Colonic mucosa (tissue), 4 donors: ENCODE measurements around the gene COPG1. TPM values are rescaled to one million over a fixed set of nuclear protein-coding genes. Genes with fewer than 3 reads are reported as not detected.
"Not testable (repeated sequence)": the region's sequence is repeated elsewhere in the genome, so short reads cannot be mapped to it uniquely, and the experiment has no call there.

Source experiments
- DNase-seq: peaks from one replicate; pipeline ENCODE4 v3.0.0-alpha.2; 2020
- H3K27ac ChIP-seq: fragments of 200-600 bp; one replicate; pipeline ENCODE4 v1.8.0; 2021
- H3K27me3 ChIP-seq: fragments of 200-600 bp; one replicate; pipeline ENCODE4 v1.8.0; 2021
- H3K36me3 ChIP-seq: fragments of 200-600 bp; one replicate; pipeline ENCODE4 v1.8.0; 2021
- H3K4me1 ChIP-seq: fragments of 200-600 bp; one replicate; pipeline ENCODE4 v1.8.0; 2021; ENCODE audit warnings: mild to moderate bottlenecking
- H3K4me3 ChIP-seq: fragments of 200-600 bp; one replicate; pipeline ENCODE4 v1.8.0; 2021
- H3K9ac ChIP-seq, 2 donors: one replicate each; pipeline ENCODE4 v1.7.0; 2013; ENCODE audit warnings: control low read depth in 2 of 2, low read depth in 2 of 2, low read length in 2 of 2
- H3K9me3 ChIP-seq: fragments of 200-600 bp; one replicate; pipeline ENCODE4 v1.8.0; 2021
- intact Hi-C: fragments of 100-400 bp; cut with DNase I; formaldehyde crosslinking; loops from one replicate; pipeline ENCODE4 v1.14.1; 2022
- total RNA-seq, 2 donors: library from RNA; stranded (reverse); fragmentation: NEBNext Ultra II Directional in 1 of 2; extraction: Animal tissue kit (Norgen Biotek cat#: 25700) in 1 of 2; gene quantifications; one replicate each; pipeline ENCODE4 v1.2.1, GENCODE V29; 2021
- TF ChIP-seq, protein P1 (sequence below): fragments of 200-600 bp; IDR thresholded peaks from one replicate; pipeline ENCODE4 v1.8.0; 2022; ENCODE audit warnings: antibody characterized with exemption, mild to moderate bottlenecking
- donor health status: healthy.
- donor health status: DM: no; HTN: no; CAD: no.
- donor health status: DM: no; HTN: no; CAD: no.

COPG1 gene
- total RNA-seq, 2 donors from 2014 or later = 285 to 288 TPM

GRCh38 chr3:129261894-129262293, 12.5 kb downstream of the COPG1 start:
- H3K36me3 ChIP-seq = peaks cover 62% of the 10 kb centered on the region
- no peaks in the 10 kb centered on the region for H3K9me3 ChIP-seq
- TF ChIP-seq, protein P1, sequence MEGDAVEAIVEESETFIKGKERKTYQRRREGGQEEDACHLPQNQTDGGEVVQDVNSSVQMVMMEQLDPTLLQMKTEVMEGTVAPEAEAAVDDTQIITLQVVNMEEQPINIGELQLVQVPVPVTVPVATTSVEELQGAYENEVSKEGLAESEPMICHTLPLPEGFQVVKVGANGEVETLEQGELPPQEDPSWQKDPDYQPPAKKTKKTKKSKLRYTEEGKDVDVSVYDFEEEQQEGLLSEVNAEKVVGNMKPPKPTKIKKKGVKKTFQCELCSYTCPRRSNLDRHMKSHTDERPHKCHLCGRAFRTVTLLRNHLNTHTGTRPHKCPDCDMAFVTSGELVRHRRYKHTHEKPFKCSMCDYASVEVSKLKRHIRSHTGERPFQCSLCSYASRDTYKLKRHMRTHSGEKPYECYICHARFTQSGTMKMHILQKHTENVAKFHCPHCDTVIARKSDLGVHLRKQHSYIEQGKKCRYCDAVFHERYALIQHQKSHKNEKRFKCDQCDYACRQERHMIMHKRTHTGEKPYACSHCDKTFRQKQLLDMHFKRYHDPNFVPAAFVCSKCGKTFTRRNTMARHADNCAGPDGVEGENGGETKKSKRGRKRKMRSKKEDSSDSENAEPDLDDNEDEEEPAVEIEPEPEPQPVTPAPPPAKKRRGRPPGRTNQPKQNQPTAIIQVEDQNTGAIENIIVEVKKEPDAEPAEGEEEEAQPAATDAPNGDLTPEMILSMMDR = no peak
- DNase-seq = no peak
- no peaks in the 10 kb centered on the region for H3K27me3 ChIP-seq
- intact Hi-C loops = no loop called here
- no peak overlapping the region for H3K27ac ChIP-seq
- no peaks in the 10 kb centered on the region for H3K4me1 ChIP-seq
- no peak overlapping the region for H3K4me3 ChIP-seq
- H3K9ac ChIP-seq = no peak overlapping the region

DNA sequence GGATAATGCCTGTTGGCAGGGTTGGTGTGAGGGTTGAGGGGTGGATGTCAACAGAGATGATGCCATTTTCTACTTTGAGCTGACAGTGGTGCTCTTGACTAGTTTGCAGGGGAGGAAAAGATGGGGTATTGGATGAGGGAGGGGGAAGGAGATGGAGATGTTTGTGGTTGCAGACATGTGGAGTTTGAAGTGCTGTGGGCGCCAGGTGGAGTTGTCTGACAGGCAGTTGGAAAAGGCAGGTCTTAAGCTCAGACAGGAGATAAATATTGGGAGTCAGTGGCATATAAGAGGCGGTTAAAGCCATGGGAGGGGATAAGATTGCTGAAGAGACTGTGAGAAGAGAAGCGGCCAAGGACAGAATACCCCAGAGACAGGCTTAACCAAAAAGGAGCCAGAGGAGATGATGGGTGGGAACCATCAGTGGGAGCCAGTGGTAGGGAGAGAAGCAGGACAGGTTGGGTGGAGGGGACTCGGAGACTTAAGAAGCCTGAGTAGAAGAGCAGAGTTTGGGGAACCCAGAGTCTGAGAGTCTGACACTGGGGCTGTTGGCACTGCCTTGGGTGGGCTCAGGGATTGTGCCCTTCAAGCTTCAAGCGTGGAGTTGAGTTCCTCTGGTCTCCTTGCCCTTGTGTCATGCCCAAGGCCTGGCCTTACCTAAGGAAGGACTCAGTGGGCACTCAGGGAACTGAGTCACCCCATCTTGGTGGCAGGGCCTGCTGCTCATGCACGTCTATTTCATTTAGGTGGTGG, 13.9 kb downstream of the COPG1 start:
- Histone ChIP-seq H3K36me3 (peaks cover 62% of the 10 kb centered on the region), H3K4me1 (no peaks in the 10 kb centered on the region), H3K27ac (no peak overlapping the region), H3K9ac (no peak overlapping the region), H3K4me3 (no peak overlapping the region), H3K27me3 (no peaks in the 10 kb centered on the region), H3K9me3 (no peaks in the 10 kb centered on the region)
- DNase-seq = no peak
- intact Hi-C loops = no loop called here
- TF ChIP-seq, protein P1 = no peak

DNA sequence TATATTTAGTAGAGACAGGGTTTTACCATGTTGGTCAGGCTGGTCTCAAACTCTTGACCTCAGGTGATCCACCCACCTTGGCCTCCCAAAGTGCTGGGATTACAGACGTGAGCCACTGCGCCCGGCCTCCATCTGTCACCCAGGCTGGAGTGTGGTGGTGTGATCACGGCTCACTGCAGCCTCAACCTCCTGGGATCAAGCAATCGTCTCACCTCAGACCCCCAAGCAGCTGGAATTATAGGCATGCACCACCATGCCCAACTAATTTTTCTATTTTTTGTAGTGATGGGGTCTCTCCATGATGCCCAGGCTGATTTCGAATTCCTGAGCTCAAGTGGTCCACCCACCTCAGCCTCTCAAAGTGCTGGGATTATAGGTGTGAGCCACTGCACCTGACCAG, 15.6 kb downstream of the COPG1 start:
- H3K9ac ChIP-seq, H3K27ac ChIP-seq, DNase-seq, H3K4me3 ChIP-seq, H3K27me3 ChIP-seq, H3K4me1 ChIP-seq, H3K9me3 ChIP-seq, intact Hi-C loops: not testable (repeated sequence)
- H3K36me3 ChIP-seq = peaks cover 67% of the 10 kb centered on the region

GRCh38 chr3:129266651-129267050, 17.2 kb downstream of the COPG1 start:
- no peaks in the 10 kb centered on the region for H3K9me3 ChIP-seq
- no peaks in the 10 kb centered on the region for H3K27me3 ChIP-seq
- no peak overlapping the region for H3K4me3 ChIP-seq
- DNase-seq = no peak
- no peak overlapping the region for H3K27ac ChIP-seq
- peaks cover 62% of the 10 kb centered on the region for H3K36me3 ChIP-seq
- intact Hi-C loops = no loop called here
- H3K4me1 ChIP-seq = no peaks in the 10 kb centered on the region
- no peak overlapping the region for H3K9ac ChIP-seq
- TF ChIP-seq, protein P1 = no peak

DNA sequence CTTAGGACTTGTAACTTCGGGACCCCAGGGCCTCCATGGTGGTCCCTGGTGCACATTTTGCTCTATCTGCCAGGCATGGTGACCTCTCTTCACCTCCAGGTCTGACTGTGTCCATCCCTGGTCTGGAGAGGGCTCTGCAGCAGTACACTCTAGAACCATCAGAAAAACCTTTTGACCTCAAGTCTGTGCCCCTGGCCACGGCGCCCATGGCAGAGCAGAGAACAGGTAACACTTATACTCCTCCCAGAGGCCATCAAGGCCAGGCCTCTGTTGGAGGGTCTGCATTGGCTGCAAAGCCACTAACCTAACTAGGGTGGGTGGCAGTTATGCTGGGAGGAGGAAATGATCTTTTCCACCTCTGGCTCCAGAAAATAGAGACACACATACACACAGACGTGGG, 19.0 kb downstream of the COPG1 start:
- Histone ChIP-seq H3K4me1 (no peaks in the 10 kb centered on the region), H3K36me3 (peaks cover 66% of the 10 kb centered on the region), H3K27ac (no peak overlapping the region), H3K9ac (no peak overlapping the region), H3K9me3 (no peaks in the 10 kb centered on the region), H3K27me3 (no peaks in the 10 kb centered on the region), H3K4me3 (no peak overlapping the region)
- intact Hi-C loops = no loop called here
- no peak for DNase-seq
- TF ChIP-seq, protein P1 = no peak

DNA sequence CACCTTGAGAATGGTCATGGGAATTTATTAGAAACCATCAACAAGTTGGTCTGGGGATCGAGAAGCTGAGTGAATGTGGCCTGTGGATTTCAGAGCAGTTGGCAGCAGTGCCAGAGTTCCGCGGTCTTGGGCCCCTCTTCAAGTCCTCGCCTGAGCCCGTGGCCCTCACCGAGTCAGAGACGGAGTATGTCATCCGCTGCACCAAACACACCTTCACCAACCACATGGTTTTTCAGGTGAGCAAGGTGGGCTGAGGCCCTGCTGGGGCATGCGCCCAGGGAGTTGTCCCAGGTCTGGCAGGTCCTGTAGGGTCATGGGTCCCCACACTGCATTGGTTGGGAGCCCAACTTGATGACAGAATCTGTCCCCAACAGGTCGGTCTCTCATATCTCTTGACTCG, 22.3 kb downstream of the COPG1 start:
- no peaks in the 10 kb centered on the region for H3K4me1 ChIP-seq
- H3K27ac ChIP-seq = no peak overlapping the region
- DNase-seq = no peak
- intact Hi-C loops = no loop called here
- H3K36me3 ChIP-seq = peaks cover 45% of the 10 kb centered on the region
- H3K27me3 ChIP-seq = no peaks in the 10 kb centered on the region
- H3K9ac ChIP-seq = no peak overlapping the region
- no peak overlapping the region for H3K4me3 ChIP-seq
- TF ChIP-seq, protein P1 = no peak
- no peaks in the 10 kb centered on the region for H3K9me3 ChIP-seq
